Naive thymus-derived CD4-positive, alpha-beta T cell (primary cell): Measurements from ENCODE around the gene AP1S3. TPM values are rescaled to one million over a fixed set of nuclear protein-coding genes. Genes with fewer than 3 reads are reported as not detected.

Source experiments
- ATAC-seq: fragments of 150-1000 bp; cut with Tn5 transposase; 2 replicates; pipeline ENCODE4 v1.10.0; 2021; ENCODE audit warnings: mild to moderate bottlenecking, moderate library complexity
- CTCF ChIA-PET: fragments of 350-600 bp; sonication (Branson Sonifier 250); formaldehyde crosslinking; loops from one replicate; lab custom pipeline; 2021; ENCODE audit warnings: antibody characterized with exemption; lab: Charles Lee
- POLR2A ChIA-PET: fragments of 350-600 bp; sonication (Branson Sonifier 250); formaldehyde crosslinking; loops from one replicate; lab custom pipeline; 2021; ENCODE audit warnings: antibody characterized with exemption, inconsistent platforms; lab: Charles Lee
- DNase-seq, 9 donors: peaks; one replicate each; pipeline versions ENCODE4 v3.0.0 to v3.0.0-alpha.2; 2020 to 2022; ENCODE audit warnings: mixed read lengths in 1 of 9
- H3K27ac ChIP-seq: one replicate; pipeline ENCODE4 v1.7.0; 2013; ENCODE audit warnings: mild to moderate bottlenecking, low read depth, low read length, moderate library complexity
- H3K27me3 ChIP-seq, 2 donors: one replicate each; pipeline ENCODE4 v1.7.0; 2013; ENCODE audit warnings: low read length in 2 of 2, mild to moderate bottlenecking in 2 of 2, moderate library complexity in 2 of 2; ENCODE audit not compliant: control insufficient read depth in 2 of 2, insufficient read depth in 2 of 2
- H3K36me3 ChIP-seq, 3 experiments: 1 replicate in 2 of 3; 2 replicates in 1 of 3; pipeline ENCODE4 v1.7.0; 2013; ENCODE audit warnings: low read length in 3 of 3, mild to moderate bottlenecking in 3 of 3, moderate library complexity in 1 of 3; ENCODE audit not compliant: insufficient read depth in 3 of 3, control insufficient read depth in 2 of 3
- H3K4me1 ChIP-seq, 2 donors: one replicate each; pipeline ENCODE4 v1.7.0; 2013; ENCODE audit warnings: low read length in 2 of 2, mild to moderate bottlenecking in 2 of 2, moderate library complexity in 1 of 2; ENCODE audit not compliant: control insufficient read depth in 2 of 2, insufficient read depth in 2 of 2
- H3K4me3 ChIP-seq: 2 replicates; pipeline ENCODE4 v1.7.0; 2013; ENCODE audit warnings: mild to moderate bottlenecking, low read length
- H3K9me3 ChIP-seq, 3 experiments: 1 replicate in 2 of 3; 2 replicates in 1 of 3; pipeline ENCODE4 v1.7.0; 2013; ENCODE audit warnings: low read length in 3 of 3; ENCODE audit not compliant: control insufficient read depth in 2 of 3
- H3K27ac Mint-ChIP-seq, 9 donors: one replicate each; pipeline ENCODE4 v1.8.0; 2020 to 2022; ENCODE audit warnings: mixed read lengths in 9 of 9, mild to moderate bottlenecking in 8 of 9, moderate library complexity in 5 of 9, inconsistent platforms in 2 of 9
- H3K27me3 Mint-ChIP-seq, 5 donors: one replicate each; pipeline ENCODE4 v1.8.0; 2021 to 2022; ENCODE audit warnings: mixed read lengths in 5 of 5, mild to moderate bottlenecking in 1 of 5
- H3K36me3 Mint-ChIP-seq, 5 donors: one replicate each; pipeline ENCODE4 v1.8.0; 2020 to 2022; ENCODE audit warnings: mixed read lengths in 5 of 5, mild to moderate bottlenecking in 3 of 5, inconsistent platforms in 1 of 5
- H3K4me1 Mint-ChIP-seq, 7 donors: one replicate each; pipeline ENCODE4 v1.8.0; 2020 to 2022; ENCODE audit warnings: mixed read lengths in 7 of 7, mild to moderate bottlenecking in 3 of 7, inconsistent platforms in 1 of 7
- H3K4me3 Mint-ChIP-seq, 10 donors: one replicate each; pipeline ENCODE4 v1.8.0; 2020 to 2022; ENCODE audit warnings: mild to moderate bottlenecking in 10 of 10, mixed read lengths in 10 of 10, moderate library complexity in 6 of 10, inconsistent platforms in 2 of 10
- H3K9me3 Mint-ChIP-seq, 11 donors: one replicate each; pipeline ENCODE4 v1.8.0; 2020 to 2022; ENCODE audit warnings: mixed read lengths in 11 of 11, mild to moderate bottlenecking in 4 of 11, inconsistent platforms in 1 of 11, moderate library complexity in 1 of 11
- intact Hi-C, 2 donors: fragments of 100-400 bp; cut with micrococcal nuclease; formaldehyde crosslinking; loops; one replicate each; pipeline ENCODE4 v1.15.1; 2023
- polyA plus RNA-seq, 2 donors: library from polyadenylated mRNA; unstranded; fragments of 300-500 nt; fragmentation: Illumina TruSeq; gene quantifications; one replicate each; pipeline ENCODE4 v1.2.3, GENCODE V29; 2021
- total RNA-seq, 6 experiments: library from RNA in 5 of 6; stranded (reverse) in 5 of 6; gene quantifications; 1 replicate in 5 of 6; 2 replicates in 1 of 6; pipeline ENCODE4 v1.2.3 and lab custom pipeline; 2021 to 2026

Gene AP1S3
- total and polyA plus RNA-seq, 7 experiments from 2014 or later, result 0.53 to 8.2 (median 1.6) TPM

DNA sequence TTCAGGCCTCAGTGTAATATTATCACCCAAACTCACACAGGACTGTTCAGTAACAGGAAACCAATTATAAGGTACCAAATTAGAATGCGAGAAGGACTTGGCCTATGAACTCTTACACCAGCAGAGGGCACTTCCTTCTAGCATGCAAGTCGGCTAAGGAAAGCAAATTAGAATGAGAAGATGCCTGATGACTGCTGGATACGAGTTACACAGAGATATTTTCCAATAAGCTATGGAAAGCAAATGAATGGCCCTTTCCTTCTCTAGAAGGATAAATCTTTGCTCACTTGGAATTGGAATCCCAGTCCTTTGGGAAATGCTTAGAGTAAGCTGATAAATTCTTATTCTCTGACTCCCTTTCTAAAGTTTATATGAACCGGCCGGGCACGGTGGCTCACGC lies 109.8 kb downstream of the AP1S3 start:
- Histone ChIP-seq H3K4me1 (no peaks in the 10 kb centered on the region), H3K27me3 (no peaks in the 10 kb centered on the region), H3K4me3 (no peak overlapping the region), H3K9me3 (no peaks in the 10 kb centered on the region), H3K27ac (no peak overlapping the region), H3K36me3 (no peaks in the 10 kb centered on the region)
- no peak overlapping the region for H3K27ac Mint-ChIP-seq
- intact Hi-C loops, result loop anchor here (1.0 to 10.0 kb wide), 5 partner anchors 35 to 557 kb away; partner anchors contain the start of gene MRPL44 (in 1 of the 2)
- DNase-seq (peak in 7 of 9 donors; percentile 2 to 42 (median 29)), ATAC-seq (peak; percentile 71)
- H3K9me3 Mint-ChIP-seq, result peaks cover 0 to 2% (median 0%) of the 10 kb centered on the region in 11 donors
- ChIA-PET POLR2A (no interaction called here), CTCF (no interaction called here)
- H3K4me1 Mint-ChIP-seq, result peaks cover 0 to 1% (median 0%) of the 10 kb centered on the region in 7 donors
- H3K27me3 Mint-ChIP-seq, result peaks cover 2 to 7% (median 7%) of the 10 kb centered on the region in 5 donors
- H3K36me3 Mint-ChIP-seq, result no peaks in the 10 kb centered on the region
- H3K4me3 Mint-ChIP-seq, result no peak overlapping the region

DNA sequence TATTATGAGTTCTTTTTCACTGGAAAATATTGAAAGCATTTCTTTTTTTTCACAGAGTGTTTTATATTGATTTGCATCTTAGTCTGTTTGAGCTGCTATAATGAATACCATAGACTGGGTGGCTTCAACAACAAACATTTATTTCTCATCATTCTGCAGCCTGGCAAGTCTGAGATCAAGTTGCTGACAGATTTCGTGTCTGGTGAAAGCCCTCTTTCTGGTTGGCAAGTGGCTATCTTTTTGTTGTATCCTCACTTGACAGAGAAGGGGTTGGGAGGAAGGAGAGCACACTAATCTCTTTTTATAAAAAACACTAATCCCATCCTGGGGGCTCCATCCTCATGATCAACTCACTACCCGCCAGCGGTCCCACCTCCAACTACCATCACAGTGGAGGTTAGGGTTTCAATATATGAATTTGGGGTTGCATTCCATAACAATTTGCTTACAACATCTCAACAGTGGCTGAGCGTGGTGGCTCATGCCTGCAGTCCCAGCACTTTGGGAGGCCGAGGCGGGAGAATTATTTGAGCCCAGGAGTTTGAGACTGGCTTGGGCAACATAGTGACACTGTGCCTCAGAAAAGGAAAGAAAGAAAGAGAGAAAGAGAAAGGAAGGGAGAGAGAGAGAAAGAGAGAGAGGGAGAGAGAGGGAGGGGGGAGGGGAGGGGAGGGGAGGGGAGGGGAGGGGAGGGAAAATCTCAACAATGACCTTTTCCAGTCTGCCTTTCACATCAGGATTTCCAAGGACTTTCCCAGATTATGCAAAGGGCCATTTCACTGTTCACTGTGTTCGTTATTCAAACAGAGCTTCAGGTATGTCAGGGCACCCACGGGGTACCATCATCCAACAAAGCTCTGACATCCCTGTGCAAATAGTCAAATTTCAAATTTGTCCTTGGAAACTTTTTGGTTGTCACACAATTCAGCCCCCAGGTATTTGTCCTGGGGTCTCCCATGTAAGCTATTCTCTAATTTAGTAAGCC lies 111.1 kb downstream of the AP1S3 start:
- Mint-ChIP-seq H3K36me3 (no peaks in the 10 kb centered on the region), H3K27ac (no peak overlapping the region), H3K4me3 (no peak overlapping the region), H3K27me3 (peaks cover 4 to 13% (median 7%) of the 10 kb centered on the region in 5 donors), H3K4me1 (peaks cover 0 to 1% (median 0%) of the 10 kb centered on the region in 7 donors), H3K9me3 (peaks cover 0 to 1% (median 0%) of the 10 kb centered on the region in 11 donors)
- Histone ChIP-seq H3K4me1 (no peaks in the 10 kb centered on the region), H3K36me3 (no peaks in the 10 kb centered on the region), H3K27ac (no peak overlapping the region), H3K27me3 (no peaks in the 10 kb centered on the region), H3K4me3 (no peak overlapping the region), H3K9me3 (no peaks in the 10 kb centered on the region)
- no peak for ATAC-seq
- ChIA-PET POLR2A (no interaction called here), CTCF (no interaction called here)
- DNase-seq, result no peak
- intact Hi-C loops, result loop anchor here (2.0 to 10.0 kb wide), 4 partner anchors 36 to 229 kb away; partner anchors contain the start of gene MRPL44 (in 1 of the 2)

DNA sequence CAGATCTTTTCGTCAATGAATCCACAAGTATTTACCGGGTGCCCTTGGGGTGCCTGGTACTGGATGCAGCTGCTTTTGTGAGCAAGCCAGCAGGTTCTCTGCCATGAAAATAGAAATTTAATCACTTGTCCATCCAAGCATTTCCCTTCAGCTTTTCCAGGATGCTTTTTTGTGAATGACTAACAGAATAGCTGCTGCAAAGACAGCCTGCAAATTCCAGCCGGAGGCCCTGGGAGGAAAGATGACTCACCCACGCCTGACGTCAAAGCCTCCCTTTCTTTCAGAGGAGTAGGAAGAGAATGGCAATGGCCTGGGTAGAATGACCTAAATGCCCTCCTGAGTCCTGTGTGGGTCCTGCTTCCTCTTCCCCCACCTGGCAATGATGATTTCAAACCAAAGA lies 111.9 kb downstream of the AP1S3 start:
- H3K4me1 Mint-ChIP-seq, result no peaks in the 10 kb centered on the region
- H3K4me3 ChIP-seq, result no peak overlapping the region

DNA sequence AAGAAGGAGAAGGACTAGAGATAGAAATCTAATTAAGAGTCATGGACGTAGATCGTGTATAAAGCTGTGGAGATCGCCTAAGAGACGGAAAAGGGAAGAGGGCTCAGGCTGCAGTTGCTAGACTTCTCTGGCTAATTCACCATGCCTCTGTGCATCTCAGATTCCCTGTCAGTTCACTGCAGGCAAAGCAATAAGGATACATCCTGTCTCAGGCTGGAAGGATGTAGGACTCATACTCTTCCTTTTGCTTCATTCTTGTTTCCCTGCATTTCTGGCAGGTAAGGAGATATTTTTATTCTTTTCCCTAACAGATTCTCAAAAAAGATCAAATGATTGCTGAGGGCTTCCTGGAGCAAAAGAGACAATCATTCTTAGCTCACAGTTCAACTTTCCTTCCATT lies 112.5 kb downstream of the AP1S3 start:
- H3K36me3 Mint-ChIP-seq, result no peaks in the 10 kb centered on the region
- no peak overlapping the region for H3K27ac Mint-ChIP-seq
- peaks cover 0 to 1% (median 0%) of the 10 kb centered on the region in 11 donors for H3K9me3 Mint-ChIP-seq
- no peaks in the 10 kb centered on the region for H3K27me3 ChIP-seq
- ChIA-PET POLR2A (no interaction called here), CTCF (no interaction called here)
- H3K36me3 ChIP-seq, result no peaks in the 10 kb centered on the region
- ATAC-seq (no peak), DNase-seq (no peak)
- H3K27ac ChIP-seq, result no peak overlapping the region
- intact Hi-C loops, result loop anchor here (5.0 to 10.0 kb wide), 3 partner anchors 37 to 230 kb away; partner anchors contain the start of gene MRPL44 (in 1 of the 2)
- H3K4me3 Mint-ChIP-seq, result no peak overlapping the region
- no peaks in the 10 kb centered on the region for H3K9me3 ChIP-seq
- no peak overlapping the region for H3K4me3 ChIP-seq
- H3K27me3 Mint-ChIP-seq, result peaks cover 4 to 13% (median 7%) of the 10 kb centered on the region in 5 donors
- H3K4me1 ChIP-seq, result no peaks in the 10 kb centered on the region
- H3K4me1 Mint-ChIP-seq, result no peaks in the 10 kb centered on the region

More for the DNA sequence above, 111.9 kb downstream of the AP1S3 start:
- intact Hi-C loops, result loop anchor here (5.0 to 10.0 kb wide), 3 partner anchors 37 to 229 kb away; partner anchors contain the start of gene MRPL44 (in 1 of the 2)
- Mint-ChIP-seq H3K27me3 (peaks cover 4 to 13% (median 7%) of the 10 kb centered on the region in 5 donors), H3K4me3 (no peak overlapping the region), H3K9me3 (peaks cover 0 to 1% (median 0%) of the 10 kb centered on the region in 11 donors), H3K36me3 (no peaks in the 10 kb centered on the region), H3K27ac (no peak overlapping the region)
- ATAC-seq (no peak), DNase-seq (no peak)
- ChIA-PET CTCF (no interaction called here), POLR2A (no interaction called here)
- Histone ChIP-seq H3K27me3 (no peaks in the 10 kb centered on the region), H3K27ac (no peak overlapping the region), H3K4me1 (no peaks in the 10 kb centered on the region), H3K9me3 (no peaks in the 10 kb centered on the region), H3K36me3 (no peaks in the 10 kb centered on the region)

DNA sequence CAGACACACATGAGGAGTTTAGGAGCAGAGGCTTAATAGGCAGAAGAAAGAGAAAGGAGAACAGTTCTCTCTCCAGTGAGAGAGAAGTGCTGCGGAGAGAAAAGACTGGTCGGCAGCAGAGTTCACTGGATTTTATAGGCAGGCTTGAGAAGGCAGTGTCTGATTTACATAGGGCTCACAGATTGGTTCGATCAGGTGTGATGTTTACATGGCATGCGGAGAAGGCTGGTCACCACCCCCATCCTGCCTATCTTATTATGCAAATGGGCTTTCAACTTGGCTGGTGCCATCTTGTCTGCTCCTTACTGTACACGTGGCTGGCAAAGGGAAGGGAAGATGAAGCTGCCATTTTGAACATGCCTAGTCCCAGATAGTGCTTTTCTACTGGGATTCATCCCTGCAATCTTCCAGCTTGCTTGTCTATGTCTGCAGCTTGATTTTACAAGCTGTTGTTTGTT lies 113.4 kb downstream of the AP1S3 start:
- Histone ChIP-seq H3K36me3 (no peaks in the 10 kb centered on the region), H3K9me3 (no peaks in the 10 kb centered on the region), H3K4me3 (no peak overlapping the region), H3K27ac (no peak overlapping the region), H3K27me3 (no peaks in the 10 kb centered on the region), H3K4me1 (no peaks in the 10 kb centered on the region)
- Mint-ChIP-seq H3K9me3 (peaks cover 0 to 5% (median 0%) of the 10 kb centered on the region in 11 donors), H3K4me3 (no peak overlapping the region), H3K27ac (no peak overlapping the region), H3K4me1 (no peaks in the 10 kb centered on the region), H3K27me3 (peaks cover 7 to 15% (median 13%) of the 10 kb centered on the region in 5 donors), H3K36me3 (no peaks in the 10 kb centered on the region)
- no peak for DNase-seq
- intact Hi-C loops, result loop anchor here in 1 of 2 donors (10.0 kb wide), 1 partner anchor 231 kb away; the partner anchor contains the start of gene MRPL44
- no peak for ATAC-seq
- POLR2A ChIA-PET, result no interaction called here
- CTCF ChIA-PET, result no interaction called here

DNA sequence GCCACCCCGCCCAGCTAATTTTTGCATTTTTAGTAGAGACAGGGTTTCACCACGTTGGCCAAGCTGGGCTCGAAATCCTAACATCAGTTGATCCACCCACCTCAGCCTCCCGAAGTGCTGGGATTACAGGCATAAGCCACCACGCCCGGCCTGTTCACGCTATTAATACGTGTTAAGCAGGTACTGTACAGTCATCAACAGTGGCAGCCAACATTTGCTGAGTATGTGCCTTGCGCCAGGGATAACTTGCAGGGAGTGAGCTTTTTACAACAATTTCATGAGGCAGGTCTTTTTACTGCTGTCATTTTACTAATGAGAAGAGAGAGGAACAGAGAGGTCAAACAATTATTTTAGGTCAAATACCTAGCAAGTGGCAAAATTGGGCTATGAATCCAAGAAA lies 115.2 kb downstream of the AP1S3 start:
- H3K4me1 ChIP-seq, result no peaks in the 10 kb centered on the region
- POLR2A ChIA-PET, result interaction anchor here (0.6 kb wide), 1 partner anchor 10 kb away, joined by 3 read pairs; no protein-coding TSS in a partner anchor
- H3K27ac ChIP-seq, result no peak overlapping the region
- H3K36me3 ChIP-seq, result no peaks in the 10 kb centered on the region
- no peak for DNase-seq
- H3K4me1 Mint-ChIP-seq, result no peaks in the 10 kb centered on the region
- H3K9me3 Mint-ChIP-seq, result peaks cover 0 to 17% (median 4%) of the 10 kb centered on the region in 11 donors
- no peak overlapping the region for H3K4me3 ChIP-seq
- no peaks in the 10 kb centered on the region for H3K27me3 ChIP-seq
- H3K27ac Mint-ChIP-seq, result no peak overlapping the region
- no peak for ATAC-seq
- peaks cover 7 to 14% (median 13%) of the 10 kb centered on the region in 5 donors for H3K27me3 Mint-ChIP-seq
- no peak overlapping the region for H3K4me3 Mint-ChIP-seq
- intact Hi-C loops, result loop anchor here in 1 of 2 donors (10.0 kb wide), 1 partner anchor 233 kb away; the partner anchor contains the start of gene MRPL44
- CTCF ChIA-PET, result no interaction called here
- no peaks in the 10 kb centered on the region for H3K9me3 ChIP-seq
- H3K36me3 Mint-ChIP-seq, result no peaks in the 10 kb centered on the region
